Measurements from ENCODE around the gene MKRN2OS.
"Not testable (repeated sequence)": the region's sequence is repeated elsewhere in the genome, so short reads cannot be mapped to it uniquely, and the experiment has no call there.

MKRN2OS gene

GRCh38 chr3:12543497-12543896, 1.8 kb downstream of the MKRN2OS start:
- not testable (repeated sequence) for H4K20me1 ChIP-seq; H3K4me2 ChIP-seq; H3K4me1 ChIP-seq; H3K4me3 ChIP-seq; H3K9me3 ChIP-seq (replicated peaks in 1 of 11); H3K27ac ChIP-seq; H3K9ac ChIP-seq; H3K27me3 ChIP-seq
- H3K36me3 ChIP-seq = peaks cover 14 to 47% (median 33%) of the 10 kb centered on the region in 11 experiments; a peak in 20 of 22 replicates
- peak in 5 of 11 experiments; percentile 30 to 75 (median 42); a peak in 6 of 22 replicates for TF ChIP-seq Cebpa-rat (IDR thresholded peaks at IDR 0.05)

DNA sequence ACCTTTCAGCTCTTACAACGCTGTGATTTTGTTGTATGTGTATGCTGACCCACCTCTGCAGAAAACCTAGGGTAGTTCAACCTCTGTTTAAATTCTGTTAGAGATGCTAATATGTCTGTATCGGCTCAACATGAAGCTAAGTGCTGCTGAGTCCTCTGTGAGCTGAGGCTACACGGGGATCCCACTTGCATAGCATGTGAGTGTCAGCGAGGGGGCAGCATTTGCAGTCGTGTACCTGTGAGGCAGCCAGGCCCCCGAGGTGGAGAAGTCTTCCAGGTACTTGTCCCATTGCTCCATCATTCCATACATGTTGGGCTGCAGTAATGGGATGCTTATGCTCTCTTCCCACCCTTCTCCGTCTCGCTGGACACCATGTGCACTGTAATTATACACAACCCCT, 3.7 kb downstream of the MKRN2OS start:
- no peak overlapping the region for H3K9ac ChIP-seq
- H3K36me3 ChIP-seq = peaks cover 14 to 51% (median 33%) of the 10 kb centered on the region in 11 experiments; a peak in 20 of 22 replicates
- H3K27ac ChIP-seq = no peak overlapping the region
- no peaks in the 10 kb centered on the region for H3K27me3 ChIP-seq
- no peaks in the 10 kb centered on the region for H3K9me3 ChIP-seq (replicated peaks in 1 of 11)
- TF ChIP-seq Cebpa-rat (IDR thresholded peaks at IDR 0.05) = no peak
- no peak overlapping the region for H3K4me3 ChIP-seq
- H3K4me2 ChIP-seq = no peak overlapping the region
- peaks cover 0 to 6% (median 0%) of the 10 kb centered on the region in 10 experiments; a peak in 3 of 20 replicates for H3K4me1 ChIP-seq
- H4K20me1 ChIP-seq = peaks cover 0 to 5% (median 0%) of the 10 kb centered on the region in 11 experiments; a peak in 2 of 22 replicates

DNA sequence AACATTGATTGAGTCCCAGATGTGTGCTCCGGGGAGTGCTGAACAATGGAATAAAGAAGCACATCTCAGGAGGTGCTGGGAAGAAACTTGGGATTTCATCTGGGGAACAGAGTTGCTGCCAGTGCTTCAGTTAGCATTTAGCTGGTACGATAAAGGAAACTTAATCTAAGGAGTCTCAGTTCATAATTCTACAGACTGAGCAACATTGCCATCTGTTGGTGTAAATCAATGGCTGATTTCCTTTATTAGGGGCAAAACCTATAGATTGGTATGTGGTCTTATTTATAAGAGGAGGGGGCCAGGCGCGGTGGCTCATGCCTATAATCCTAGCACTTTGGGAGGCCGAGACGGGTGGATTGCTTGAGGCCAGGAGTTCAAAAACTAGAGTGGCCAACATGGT, 8.9 kb downstream of the MKRN2OS start:
- H3K4me2 ChIP-seq = no peak overlapping the region
- H3K9ac ChIP-seq = no peak overlapping the region
- H3K36me3 ChIP-seq = peaks cover 28 to 69% (median 53%) of the 10 kb centered on the region in 11 experiments
- H3K4me3 ChIP-seq = no peak overlapping the region
- peaks cover 0 to 6% (median 0%) of the 10 kb centered on the region in 11 experiments; a peak in 2 of 22 replicates for H4K20me1 ChIP-seq
- H3K27ac ChIP-seq = no peak overlapping the region
- H3K27me3 ChIP-seq = no peaks in the 10 kb centered on the region
- no peak for TF ChIP-seq Cebpa-rat (IDR thresholded peaks at IDR 0.05)
- H3K9me3 ChIP-seq (replicated peaks in 1 of 11) = no peaks in the 10 kb centered on the region
- H3K4me1 ChIP-seq = no peaks in the 10 kb centered on the region

- no peaks in the 10 kb centered on the region for H3K9me3 ChIP-seq (replicated peaks in 1 of 11)
- H4K20me1 ChIP-seq = peaks cover 0 to 6% (median 0%) of the 10 kb centered on the region in 11 experiments; a peak in 3 of 22 replicates
- H3K9ac ChIP-seq = no peak overlapping the region
- no peaks in the 10 kb centered on the region for H3K27me3 ChIP-seq
- TF ChIP-seq Cebpa-rat (IDR thresholded peaks at IDR 0.05) = no peak
- peaks cover 48 to 83% (median 71%) of the 10 kb centered on the region in 11 experiments for H3K36me3 ChIP-seq
- H3K4me3 ChIP-seq = no peak overlapping the region
- H3K4me2 ChIP-seq = no peak overlapping the region
- H3K27ac ChIP-seq = no peak overlapping the region
- H3K4me1 ChIP-seq = no peaks in the 10 kb centered on the region
These were observed 13.1 kb downstream of the MKRN2OS start for GRCh38 chr3:12532182-12532581.

DNA sequence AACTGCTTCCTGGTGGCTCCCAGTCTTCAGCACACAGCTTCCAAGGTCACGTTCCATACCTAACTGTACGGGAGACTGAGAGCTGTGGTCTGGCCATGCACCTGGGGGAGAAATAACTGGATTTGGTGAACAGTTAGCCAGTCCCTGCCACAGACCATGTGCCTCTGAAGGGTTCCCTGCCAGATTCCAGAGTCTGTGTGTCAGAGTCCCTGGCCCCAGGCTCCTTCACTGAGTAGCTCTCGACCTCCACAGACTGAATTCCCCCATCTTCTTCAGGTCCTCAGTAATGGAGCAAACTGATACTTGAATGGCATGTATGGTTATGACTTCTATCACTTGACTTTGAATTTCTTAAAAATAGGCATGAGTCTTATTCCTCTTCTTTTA, 17.5 kb downstream of the MKRN2OS start:
- Histone ChIP-seq H3K36me3 (peaks cover 70 to 100% (median 97%) of the 10 kb centered on the region in 11 experiments), H3K4me3 (no peak overlapping the region), H3K4me2 (no peak overlapping the region), H4K20me1 (peaks cover 0 to 8% (median 0%) of the 10 kb centered on the region in 11 experiments; a peak in 3 of 22 replicates), H3K9ac (no peak overlapping the region), H3K27me3 (no peaks in the 10 kb centered on the region), H3K27ac (no peak overlapping the region), H3K4me1 (no peaks in the 10 kb centered on the region), H3K9me3 (replicated peaks in 1 of 11) (no peaks in the 10 kb centered on the region)
- no peak for TF ChIP-seq Cebpa-rat (IDR thresholded peaks at IDR 0.05)

DNA sequence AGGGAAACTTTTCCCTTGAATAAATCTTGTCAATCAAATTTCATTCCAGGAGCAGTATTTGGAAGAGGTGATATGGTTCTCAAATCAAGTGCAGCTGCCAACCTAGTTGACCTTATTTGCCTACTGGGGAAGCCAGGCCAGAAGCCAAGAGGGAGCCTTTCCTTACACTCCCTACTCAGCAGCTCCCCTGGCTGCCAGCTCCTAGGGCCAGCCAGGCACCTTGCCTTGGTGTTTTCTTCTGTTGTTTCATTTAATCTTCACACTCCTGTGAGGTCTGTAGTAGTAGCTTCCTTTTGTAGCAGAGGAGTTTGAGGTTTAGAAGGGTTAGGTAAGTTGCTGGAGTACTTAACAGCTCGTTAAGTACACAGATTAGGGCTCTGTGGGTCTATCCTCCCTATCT, 22.6 kb downstream of the MKRN2OS start:
- Histone ChIP-seq H3K36me3 (peaks cover 66 to 100% (median 93%) of the 10 kb centered on the region in 11 experiments), H3K4me3 (no peak overlapping the region), H3K27ac (no peak overlapping the region), H4K20me1 (peaks cover 0 to 8% (median 0%) of the 10 kb centered on the region in 11 experiments; a peak in 3 of 22 replicates), H3K9me3 (replicated peaks in 1 of 11) (no peaks in the 10 kb centered on the region), H3K4me1 (no peaks in the 10 kb centered on the region), H3K27me3 (no peaks in the 10 kb centered on the region), H3K9ac (no peak overlapping the region), H3K4me2 (no peak overlapping the region)
- no peak for TF ChIP-seq Cebpa-rat (IDR thresholded peaks at IDR 0.05)

DNA sequence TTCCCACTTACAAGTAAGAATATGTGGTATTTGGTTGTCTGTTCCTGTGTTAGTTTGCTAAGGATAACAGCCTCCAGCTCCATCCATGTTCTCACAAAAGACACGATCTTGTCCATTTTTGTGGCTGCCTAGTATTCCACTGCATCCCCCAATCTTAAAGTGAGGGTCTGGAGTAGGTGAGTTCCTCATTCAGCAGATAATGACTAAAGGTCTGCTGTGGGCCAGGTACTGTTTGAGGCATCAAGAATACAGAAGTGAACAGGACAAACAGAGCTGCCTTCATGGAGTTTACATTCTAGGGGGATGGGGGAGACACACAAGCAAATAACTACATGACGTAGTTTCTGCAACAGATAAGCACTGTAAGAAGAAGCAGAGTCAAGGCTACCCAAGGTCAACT, 24.3 kb downstream of the MKRN2OS start:
- Histone ChIP-seq H3K36me3 (peaks cover 51 to 100% (median 77%) of the 10 kb centered on the region in 11 experiments), H3K9me3 (replicated peaks in 1 of 11) (no peaks in the 10 kb centered on the region), H4K20me1 (peaks cover 0 to 8% (median 0%) of the 10 kb centered on the region in 11 experiments; a peak in 3 of 22 replicates), H3K4me1 (no peaks in the 10 kb centered on the region), H3K4me2 (no peak overlapping the region), H3K27me3 (no peaks in the 10 kb centered on the region), H3K4me3 (no peak overlapping the region), H3K27ac (no peak overlapping the region), H3K9ac (no peak overlapping the region)
- TF ChIP-seq Cebpa-rat (IDR thresholded peaks at IDR 0.05) = no peak

- Histone ChIP-seq H3K9ac (no peak overlapping the region), H3K4me3 (no peak overlapping the region), H3K9me3 (replicated peaks in 1 of 11) (no peaks in the 10 kb centered on the region), H3K4me1 (no peaks in the 10 kb centered on the region), H3K36me3 (peaks cover 38 to 99% (median 74%) of the 10 kb centered on the region in 11 experiments), H3K4me2 (no peak overlapping the region), H3K27me3 (no peaks in the 10 kb centered on the region), H4K20me1 (peaks cover 0 to 11% (median 0%) of the 10 kb centered on the region in 11 experiments; a peak in 5 of 22 replicates), H3K27ac (no peak overlapping the region)
- TF ChIP-seq Cebpa-rat (IDR thresholded peaks at IDR 0.05) = no peak
These were observed 26.9 kb downstream of the MKRN2OS start for GRCh38 chr3:12518261-12519028.

DNA sequence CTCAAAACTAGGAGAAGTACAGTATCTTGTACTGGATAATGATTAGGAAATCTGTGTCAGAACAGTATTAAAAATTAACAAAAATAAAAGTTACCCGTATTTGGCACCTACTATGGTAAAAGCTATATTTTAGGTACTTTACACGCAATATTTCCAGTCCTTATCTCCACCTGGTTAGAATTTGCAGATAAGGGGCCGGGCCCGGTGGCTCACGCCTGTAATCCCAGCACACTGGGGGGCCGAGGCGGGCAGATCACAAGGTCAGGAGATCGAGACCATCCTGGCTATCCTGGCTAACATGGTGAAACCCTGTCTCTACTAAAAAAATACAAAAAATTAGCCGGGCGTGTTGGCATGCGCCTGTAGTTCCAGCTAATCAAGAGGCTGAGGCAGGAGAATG, 28.4 kb downstream of the MKRN2OS start:
- Histone ChIP-seq H3K4me2 (no peak overlapping the region), H3K27me3 (no peaks in the 10 kb centered on the region), H3K9me3 (replicated peaks in 1 of 11) (no peaks in the 10 kb centered on the region), H3K9ac (no peak overlapping the region), H4K20me1 (peaks cover 0 to 22% (median 0%) of the 10 kb centered on the region in 11 experiments; a peak in 5 of 22 replicates), H3K4me3 (no peak overlapping the region), H3K27ac (no peak overlapping the region), H3K36me3 (peaks cover 35 to 99% (median 74%) of the 10 kb centered on the region in 11 experiments), H3K4me1 (no peaks in the 10 kb centered on the region)
- TF ChIP-seq Cebpa-rat (IDR thresholded peaks at IDR 0.05) = no peak
